Measurements from ENCODE around the gene CCN5.
"Not testable (repeated sequence)": the region's sequence is repeated elsewhere in the genome, so short reads cannot be mapped to it uniquely, and the experiment has no call there.

Gene CCN5

DNA sequence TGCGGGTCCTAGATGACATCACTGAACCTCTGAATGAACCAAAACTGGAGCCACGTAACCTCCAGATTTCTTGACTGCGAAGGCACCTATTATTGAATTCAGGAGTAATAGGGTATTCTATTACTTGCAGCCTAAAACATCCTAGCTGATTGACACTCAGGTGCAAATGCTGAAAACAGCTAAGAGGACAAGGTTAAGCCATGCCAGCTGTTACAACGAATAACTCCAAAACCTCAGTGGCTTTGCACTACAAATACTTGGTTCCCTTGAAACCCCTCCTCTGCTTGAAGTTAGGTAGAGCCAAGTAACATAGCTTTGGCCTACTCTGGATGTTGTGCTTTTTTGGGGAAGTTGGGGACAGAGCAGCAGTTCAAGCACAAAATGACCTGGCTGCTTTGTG, 21.0 kb upstream of the CCN5 start:
- DNase-seq: no peak

DNA sequence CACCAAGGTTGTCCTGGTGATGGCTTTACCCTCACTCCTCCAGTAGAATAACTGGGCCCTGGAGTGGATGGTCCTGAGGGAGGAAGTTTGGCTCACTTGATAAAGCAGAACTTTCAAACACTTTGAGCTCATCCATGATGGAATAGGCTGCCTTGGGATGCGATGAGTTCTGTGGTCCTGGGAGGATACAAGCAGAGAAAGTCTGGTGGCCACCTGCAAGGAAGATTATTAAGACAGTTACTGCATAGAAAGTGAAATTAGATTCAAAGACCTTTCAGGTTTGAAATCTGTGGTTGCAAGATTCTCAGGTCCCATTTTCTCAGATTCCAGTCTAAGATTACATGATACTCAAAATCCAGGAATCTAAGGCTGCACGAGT, 19.9 kb upstream of the CCN5 start:
- no peak for DNase-seq

DNA sequence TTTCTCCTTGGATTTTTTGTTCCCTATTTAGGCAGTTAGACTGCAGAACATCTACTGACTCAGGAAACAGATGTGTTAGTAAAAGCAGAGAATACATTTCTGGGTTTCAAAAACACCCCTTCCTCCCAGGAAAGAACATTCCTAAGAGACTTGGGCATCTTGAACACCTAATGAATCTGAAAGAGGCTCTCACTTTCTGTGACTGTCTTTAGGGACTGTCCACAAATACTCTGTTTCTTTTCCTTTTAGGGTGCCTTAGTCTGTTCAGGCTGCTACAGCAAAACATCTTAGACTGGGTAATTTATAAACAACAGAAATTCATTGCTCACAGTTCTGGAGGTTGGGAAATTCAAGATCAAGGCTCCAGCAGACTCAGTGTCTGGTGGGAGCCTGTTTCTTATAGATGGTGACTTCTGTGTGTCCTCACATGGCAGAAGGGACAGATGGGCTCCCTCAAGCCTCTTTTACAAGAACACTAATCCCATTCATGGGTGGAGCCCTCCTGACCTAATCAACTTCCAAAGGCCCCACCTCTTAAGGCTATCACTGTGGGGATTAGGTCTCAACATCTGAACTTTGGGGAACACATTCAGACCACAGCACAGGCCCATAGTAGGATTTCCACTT, 19.4 kb upstream of the CCN5 start:
- no peak for DNase-seq

DNA sequence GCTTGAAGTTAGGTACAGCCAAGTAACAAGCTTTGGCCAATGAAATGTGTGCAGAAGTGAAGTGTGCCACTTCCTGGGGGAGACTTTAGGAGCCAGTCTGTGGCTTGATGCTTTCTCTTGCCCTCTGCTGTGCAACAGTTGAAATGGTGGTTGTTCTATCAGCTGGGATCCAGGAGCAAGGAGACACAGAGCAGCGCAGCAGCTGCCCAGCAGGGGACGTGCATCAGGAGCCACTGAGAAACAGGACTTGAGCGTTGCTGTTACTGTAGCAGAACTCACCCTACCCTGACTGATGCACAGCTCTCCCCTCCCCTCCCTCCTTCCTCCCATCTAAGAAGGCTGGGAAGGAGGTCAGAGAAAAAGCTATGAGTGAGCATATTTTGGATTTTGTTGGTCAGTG, 18.9 kb upstream of the CCN5 start:
- no peak for DNase-seq

DNA sequence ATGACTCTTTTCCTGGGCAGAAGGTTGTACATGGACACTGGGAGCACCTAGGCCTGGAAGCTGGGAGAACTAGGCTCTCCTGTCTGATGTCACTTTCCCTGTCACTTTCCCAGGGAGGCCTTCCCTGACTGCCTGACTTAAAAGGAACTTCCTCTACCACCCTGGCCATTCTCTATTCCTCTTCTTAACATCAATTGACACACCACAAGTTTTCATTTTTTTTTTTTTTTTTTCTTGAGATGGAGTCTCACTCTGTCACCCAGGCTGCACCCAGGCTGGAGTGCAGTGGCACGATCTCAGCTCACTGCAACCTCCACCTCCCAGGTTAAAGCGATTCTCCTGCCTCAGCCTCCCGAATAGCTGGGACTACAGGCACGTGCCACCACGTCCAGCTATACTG, 18.1 kb upstream of the CCN5 start:
- DNase-seq: not testable (repeated sequence)

DNA sequence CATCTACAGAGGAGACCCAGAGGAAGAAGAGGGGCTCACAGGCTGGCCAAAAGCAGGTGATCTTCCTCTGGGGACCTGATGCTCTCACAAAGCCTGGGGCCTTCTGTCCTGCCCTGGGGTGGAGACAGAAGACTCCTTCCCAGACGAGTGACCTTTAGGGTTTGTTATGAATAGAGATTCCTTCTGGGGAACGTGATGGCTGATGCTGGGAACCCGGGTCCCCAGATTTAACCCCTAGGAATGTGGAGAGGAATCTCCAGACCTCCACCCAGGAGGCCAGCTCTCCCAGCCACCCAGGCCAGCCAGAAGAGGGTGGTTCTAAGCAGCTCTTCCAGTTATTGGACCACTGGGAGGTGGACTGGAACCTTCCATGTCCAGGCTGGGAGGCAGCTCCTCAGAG, 16.8 kb upstream of the CCN5 start:
- no peak for DNase-seq

DNA sequence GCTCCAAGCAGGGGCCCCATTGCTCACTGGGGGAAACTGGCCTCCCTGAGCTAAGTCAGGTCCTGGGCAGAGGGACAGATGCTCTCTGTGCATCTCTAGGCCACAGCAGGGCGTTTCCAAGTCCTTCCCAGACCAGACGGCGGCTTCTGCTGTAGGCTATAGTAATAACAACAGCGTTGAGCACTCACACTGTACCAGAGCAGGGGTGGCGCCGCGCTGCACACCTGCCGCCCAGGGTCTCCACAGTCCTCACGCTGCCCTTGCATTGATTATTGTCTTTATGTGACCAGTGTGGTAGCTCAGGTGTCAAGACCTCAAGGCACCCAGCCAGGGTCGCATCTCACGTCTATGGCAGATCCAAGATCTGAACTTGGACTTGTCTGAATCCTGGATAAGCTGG, 14.9 kb upstream of the CCN5 start:
- no peak for DNase-seq

DNA sequence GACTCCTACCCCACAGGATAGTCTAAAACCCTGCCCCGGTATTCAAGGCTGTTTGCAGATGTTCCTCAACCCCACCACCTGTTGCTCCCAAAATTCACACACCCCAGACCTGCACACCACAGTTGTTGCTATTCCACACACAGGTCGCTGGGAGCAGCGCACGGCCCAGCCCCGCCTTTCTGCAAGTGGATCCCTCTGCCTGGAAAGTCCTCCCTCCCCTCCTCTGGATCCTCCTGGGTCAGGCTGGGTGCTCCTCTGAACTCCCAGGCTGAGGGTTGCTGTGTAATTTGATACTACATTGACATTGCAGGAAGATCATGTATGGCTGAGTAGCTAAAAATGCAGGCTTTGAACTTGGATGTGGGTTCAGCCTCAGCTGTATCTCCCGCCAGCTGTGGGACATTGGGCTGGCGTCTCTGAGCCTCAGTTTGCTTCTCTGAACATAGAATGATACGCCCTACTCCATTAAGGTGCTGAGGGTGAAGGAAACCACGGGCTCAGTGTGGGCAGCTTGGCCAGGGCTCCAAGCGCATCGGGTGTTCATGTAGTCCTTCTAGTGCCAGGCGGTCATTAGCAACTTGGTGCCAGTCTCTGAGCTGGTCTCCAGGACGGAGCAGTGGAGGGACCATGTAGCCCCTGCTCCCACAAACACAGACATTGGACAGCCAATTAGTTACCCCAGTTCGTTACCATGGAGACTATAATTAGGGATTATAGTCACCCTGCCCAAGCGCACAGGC, 13.9 kb upstream of the CCN5 start:
- DNase-seq: no peak

DNA sequence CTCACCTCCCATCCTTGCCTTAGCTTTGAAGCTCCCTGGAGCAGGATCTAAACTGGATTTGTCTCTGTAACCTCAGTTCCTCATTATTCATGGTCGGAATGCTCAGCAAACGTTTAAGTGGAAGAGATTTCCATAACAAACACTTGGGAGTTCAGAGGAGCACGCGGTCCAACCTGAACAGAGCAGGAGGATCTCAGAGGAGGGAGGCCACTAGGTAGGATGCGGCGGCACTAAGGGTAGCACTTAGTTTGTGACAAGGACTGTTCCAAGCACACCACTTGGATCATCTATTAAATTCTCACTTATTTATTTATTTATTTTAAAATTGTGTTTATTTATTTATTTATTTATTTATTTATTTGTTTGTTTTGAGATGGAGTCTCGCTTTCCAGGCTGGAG, 13.3 kb upstream of the CCN5 start:
- DNase-seq: no peak

DNA sequence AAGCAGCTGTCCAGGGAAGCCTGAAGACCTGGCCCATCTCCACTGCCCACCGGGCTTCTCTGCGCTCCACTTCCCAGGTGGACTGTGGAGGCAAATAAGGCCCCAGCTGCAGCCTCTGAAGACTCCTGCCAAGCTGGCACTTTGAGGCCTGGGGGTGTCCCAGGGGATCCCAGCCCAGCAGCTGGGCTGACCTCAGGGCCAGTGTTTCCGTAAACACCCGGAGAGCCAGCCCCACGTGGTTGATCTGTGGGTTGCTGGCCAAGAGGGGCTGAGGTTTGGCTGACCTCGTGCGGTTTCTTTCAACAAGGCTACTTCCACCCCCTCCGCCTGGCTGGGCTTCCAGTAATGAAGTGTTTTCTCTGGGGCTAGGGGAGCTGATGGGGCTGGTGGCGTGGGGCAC, 12.4 kb upstream of the CCN5 start:
- DNase-seq: peak in 55 of 56 donors; percentile 29 to 91 (median 82)

DNA sequence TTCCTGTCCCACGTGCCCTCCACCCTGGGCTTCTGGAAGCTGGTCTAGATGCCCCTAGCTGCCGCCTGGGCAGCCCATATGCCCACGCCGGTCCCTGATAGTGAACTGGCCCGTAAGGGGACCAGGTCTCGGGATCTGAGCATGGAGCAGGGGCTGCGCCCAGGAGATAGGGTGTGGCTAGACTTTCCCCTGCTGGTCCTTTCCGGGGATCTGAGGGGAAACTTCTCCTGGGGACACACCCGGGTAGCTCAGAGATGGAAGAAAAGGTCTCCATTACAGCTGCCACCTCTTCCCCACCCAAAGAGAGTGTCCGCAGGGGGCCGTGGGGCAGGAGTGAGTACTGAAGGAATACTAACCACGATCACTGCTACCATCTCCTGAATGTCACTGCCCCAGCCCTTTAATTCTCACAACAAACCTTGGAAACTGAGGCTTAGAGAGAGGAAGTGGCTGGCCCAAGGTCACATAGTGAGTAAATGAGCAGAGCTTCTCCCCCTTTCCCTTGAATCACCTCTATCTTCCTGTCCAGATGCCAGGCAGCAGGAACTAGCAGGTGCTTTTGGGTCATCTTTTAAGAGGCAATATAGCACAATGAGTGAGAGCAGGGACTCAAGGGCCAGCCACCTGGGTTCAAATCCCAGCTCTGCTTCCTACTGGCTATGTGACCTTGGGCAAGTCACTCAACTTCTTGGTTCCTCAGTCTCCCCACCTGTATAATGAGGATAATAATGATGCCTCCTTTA, 11.8 kb upstream of the CCN5 start:
- DNase-seq: peak in 1 of 56 donors; percentile 56

DNA sequence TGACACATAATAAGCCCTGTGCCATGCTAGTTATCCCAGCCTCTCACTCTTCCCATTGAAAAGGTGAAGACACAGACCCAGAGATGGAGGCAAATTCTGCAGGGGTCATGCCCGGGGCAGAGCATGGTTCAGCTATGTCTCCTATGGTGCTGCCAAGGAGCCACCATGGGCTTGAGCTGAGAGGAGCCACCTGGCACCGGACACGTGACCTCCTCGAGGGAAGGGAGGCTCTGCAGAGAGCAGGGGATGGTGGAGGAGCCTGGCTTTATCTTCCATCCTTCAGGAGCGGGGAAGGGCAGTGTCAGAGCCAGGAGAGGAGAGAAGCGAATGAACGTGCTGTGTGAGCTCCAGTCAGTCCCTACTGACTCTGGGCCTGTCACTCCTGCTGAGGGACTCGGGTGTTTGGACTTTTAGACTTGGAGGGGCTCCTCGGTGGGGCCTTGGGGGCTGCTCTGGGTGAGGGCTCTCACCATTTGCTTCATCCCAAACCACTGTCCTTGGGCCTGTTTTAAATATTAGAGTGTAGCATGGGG, 11.1 kb upstream of the CCN5 start:
- no peak for DNase-seq

DNA sequence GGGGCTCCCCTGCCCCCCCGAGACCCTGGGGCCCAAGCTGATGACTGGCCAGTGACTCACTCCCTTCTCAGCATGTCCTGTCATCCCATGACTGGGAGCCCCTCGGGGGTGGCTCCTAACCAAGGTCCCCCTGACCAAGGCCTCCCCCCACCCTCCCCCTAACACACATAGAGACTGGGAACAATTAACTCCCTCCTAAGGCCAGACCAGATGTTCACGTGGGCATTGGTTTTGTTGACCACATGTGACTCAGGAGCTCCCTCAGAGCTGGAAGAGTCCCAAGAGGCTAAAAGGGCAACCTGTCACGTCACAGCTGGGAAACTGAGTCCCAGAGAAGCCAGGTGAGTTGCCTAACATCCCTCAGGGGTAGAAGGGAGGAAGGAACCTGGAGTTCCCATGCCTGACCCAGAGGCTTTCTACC, 10.6 kb upstream of the CCN5 start:
- DNase-seq: peak in 1 of 56 donors; percentile 32

DNA sequence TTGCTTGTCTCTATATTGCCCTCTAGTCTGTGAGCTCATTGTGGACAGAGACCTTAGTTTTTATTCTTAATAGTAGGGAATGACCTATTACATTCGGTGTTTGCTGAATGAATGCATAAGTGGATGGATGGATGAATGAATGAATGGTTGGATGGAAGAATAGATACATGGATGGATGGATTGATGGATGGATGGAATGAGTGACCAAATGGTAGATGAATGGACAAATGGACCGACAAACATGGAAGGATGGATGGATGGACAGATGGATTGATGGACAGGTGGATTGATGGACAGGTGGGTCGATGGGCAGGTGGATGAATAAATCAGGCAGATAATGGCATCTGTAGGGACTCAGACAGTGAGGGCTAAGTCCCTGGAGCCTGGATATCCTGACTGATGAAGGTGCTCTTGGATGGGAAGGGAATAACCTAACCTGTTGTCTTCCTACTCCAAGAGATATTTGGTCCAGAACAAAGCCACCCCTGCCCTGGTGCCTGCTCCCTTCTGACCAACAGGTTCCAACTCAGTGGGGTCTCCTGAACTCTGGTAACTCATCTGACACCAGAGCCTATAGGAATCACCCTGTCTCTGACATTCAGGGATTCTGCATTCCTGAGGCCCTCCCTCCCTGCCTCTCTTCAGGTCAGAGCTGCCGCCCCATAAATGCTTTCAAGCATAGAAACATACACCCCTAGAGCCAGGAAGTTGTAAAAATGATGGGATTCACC, 9.6 kb upstream of the CCN5 start:
- DNase-seq: no peak

DNA sequence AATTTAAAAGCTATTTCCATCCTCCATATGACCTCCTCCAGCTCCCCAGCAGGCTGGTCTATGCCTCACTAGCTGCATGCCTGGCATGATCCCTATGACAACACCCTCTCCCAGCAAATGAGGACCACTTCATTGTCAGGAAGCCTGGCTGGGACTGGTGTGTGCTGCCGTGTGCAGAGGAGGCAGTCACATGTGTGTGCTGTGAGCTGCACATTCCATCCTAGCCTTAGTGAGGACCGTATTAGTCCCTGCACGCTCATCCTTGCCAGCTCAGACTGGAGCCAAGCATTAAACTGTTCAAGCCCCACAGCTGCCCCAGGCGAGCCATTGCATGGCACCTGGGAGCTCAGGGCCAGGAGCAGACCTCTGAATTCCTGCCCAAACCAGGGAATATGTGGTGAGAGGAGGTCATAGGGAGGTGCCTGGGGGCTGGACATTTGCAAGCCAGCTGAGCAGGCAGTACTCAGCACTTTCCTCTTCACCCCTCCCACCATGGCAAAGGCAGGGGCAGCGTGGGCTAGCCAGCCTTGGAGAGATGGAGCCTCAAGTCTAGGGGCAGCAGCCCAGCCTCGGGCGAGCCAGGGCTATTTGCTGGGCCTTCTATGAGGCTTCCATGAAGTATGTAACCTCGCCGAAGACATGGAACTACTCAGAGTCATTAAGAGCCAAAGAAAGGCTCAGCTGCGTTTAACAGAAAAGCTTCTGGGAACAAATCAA, 8.7 kb upstream of the CCN5 start:
- DNase-seq: peak in 1 of 56 donors; percentile 12

DNA sequence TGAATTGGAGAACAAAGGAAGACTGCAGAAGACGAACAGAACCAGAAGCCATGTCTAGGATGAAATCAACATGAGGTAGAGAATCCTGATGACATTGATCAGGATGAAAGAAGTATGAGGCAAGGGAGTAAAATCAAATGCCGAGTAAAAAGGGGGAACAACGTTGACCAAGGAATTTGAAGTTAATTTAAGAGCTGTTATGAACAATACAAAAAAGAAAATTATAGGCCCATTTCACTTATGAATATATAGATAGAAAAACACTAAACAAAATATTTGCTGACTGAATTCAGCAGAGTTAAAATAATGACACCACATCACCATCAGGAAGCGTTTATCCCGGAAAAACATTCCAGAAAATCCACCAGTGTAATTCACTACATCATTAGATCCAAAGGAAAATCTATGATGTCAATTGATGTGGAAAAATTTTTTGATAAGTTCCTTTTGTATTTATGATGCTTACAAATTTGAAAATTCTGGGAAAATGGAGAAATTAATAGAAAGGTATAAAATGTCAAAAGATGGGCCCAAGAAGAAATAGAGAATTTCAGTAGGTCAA, 8.1 kb upstream of the CCN5 start:
- DNase-seq: no peak

DNA sequence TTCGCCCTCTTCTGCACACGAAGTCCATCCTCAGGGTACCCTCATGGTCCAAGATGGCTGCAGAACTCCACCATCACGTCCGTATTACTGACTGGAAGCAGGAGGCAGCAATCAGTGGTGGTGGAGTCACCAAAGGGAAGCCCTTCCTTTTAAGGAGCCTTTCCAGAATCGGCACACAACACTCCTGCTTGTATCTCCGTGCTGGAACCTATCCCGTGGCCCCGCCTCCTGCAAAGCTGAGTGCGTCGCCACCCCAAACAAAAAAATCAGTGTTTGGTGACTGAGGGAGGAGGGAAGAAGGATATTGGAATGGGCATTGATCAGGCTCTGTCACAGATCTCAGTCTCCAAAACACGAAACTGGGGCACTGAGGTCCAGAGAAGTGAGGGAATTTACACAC, 5.8 kb upstream of the CCN5 start:
- DNase-seq: no peak

DNA sequence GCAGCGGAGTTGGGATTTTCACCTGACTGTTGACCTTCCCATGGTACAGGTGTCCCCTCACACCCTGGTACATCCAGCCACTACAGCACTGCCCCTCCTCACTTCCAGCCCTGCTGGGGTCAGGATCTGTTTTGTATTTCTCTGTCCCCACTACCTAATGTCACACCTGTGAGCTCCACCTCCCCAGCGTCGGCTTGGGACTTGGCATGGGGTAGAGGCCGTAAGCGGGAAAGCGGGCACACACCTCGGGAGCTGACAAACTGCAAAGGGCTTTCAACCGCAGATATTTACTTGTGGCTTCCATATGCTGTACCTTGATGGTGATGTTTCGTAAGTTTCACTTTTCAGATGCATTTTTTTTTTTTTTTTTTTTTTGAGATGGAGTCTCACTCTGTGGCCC, 5.4 kb upstream of the CCN5 start:
- no peak for DNase-seq

DNA sequence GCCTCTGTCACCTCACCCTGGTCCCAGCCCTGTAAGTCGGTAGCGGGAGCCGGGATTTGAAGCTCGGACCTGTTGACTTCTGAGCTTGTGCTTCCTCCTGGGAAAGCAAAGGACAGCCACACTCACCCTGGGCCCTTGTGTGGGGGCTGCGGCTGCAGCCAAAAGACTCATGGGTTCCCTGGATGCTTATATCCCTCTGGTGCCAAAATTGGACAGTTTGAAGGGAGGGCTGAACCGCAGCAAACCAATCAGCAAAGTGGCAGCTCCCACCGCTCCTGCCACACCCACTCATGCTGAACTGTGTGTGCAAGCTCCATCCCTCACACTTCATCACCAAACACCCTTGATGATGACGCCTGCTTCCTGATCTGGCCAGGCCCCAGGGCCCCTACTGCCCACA, 3.9 kb upstream of the CCN5 start:
- no peak for DNase-seq

DNA sequence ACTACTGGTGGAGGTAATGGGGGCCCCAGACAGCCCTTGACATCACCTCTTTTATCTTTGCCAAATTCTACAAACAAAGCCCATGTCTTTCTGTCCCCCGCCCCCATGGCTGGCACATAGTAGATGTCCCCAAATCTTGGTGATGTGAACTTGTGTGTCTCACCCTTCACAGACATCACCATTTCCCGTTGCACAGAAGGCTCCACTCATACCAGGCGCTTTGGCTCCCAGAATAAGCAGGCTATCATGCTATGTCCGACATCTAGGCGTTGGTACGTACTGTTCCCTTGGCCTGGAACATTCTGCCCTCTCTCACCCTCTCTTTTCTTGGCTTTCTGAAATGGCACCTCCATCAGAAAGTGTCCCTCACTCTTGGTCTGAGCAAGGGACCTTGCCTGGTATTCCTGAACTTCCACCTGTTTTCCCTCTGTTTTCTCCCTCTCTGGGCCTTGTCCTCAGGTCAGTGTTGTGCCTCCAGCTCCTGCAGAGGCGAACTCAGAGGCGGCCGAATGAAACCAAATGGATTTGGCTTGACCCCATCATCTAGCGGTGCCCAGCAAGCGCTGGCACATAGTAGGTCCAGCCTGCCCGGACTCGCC, 968 bp upstream of the CCN5 start:
- no peak for DNase-seq

Measured in nucleus accumbens (tissue), 56 donors.